HuH-7 (cell line): Measurements from ENCODE around the gene CDH12.
"Not testable (repeated sequence)": the region's sequence is repeated elsewhere in the genome, so short reads cannot be mapped to it uniquely, and the experiment has no call there.

Experiments
- DNase-seq: peaks from one replicate; pipeline ENCODE4 v3.0.0; 2011; ENCODE audit warnings: low spot score

CDH12 gene

DNA sequence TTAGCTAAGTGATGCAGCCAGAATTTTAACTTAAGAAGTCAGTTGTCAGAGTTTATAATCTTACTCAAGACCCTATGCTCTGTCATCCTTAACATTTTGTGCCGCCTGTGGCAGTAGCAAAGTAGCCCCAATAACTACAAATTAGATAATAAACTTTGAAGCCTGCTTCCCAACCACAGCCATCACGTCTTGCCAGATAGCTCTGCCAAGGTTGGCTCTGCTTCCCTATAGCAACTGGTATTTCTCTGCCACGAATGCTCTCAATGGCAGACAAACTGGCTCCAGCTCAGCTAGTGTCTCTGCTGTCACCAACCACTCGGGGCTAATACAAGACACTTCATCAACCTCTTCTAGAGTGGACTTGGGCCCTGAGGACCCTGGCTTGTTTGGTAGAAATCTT, 576.1 kb downstream of the CDH12 start:
- DNase-seq: no peak

DNA sequence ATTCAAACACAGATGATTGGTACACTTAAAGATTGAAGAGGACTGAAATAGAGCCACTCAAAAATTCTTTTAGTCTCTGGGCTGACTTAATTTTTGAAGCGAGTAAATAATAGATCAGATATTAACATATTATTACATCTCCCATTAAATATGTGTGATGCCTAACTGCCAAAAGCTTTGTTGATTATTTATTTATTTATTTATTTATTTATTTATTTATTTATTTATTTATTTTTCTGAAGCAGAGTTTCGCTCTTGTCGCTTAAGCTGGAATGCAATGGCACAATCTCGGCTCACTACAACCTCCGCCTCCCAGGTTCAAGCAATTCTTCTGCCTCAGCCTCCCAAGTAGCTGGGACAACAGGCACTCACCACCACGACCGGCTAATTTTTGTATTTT, 587.3 kb downstream of the CDH12 start:
- not testable (repeated sequence) for DNase-seq

DNA sequence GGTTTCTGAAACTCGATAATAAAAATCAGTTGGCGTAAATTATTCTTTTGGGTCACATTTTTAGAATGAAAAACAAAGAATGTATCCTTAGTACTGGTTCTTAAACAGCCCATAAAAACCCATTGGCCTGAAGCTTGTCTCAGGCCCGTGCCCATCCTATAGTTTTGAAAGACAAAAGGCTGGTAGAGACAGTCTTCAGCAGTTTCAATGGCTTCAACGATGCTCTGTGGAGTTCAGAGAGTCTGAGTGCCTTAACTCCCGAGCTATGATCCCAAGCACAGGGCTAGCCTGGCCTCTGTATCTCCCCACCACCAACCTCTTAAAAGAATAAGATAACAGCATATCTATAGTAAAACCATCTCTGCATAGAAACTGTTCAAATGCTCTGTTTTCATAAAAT, 595.0 kb downstream of the CDH12 start:
- no peak for DNase-seq

DNA sequence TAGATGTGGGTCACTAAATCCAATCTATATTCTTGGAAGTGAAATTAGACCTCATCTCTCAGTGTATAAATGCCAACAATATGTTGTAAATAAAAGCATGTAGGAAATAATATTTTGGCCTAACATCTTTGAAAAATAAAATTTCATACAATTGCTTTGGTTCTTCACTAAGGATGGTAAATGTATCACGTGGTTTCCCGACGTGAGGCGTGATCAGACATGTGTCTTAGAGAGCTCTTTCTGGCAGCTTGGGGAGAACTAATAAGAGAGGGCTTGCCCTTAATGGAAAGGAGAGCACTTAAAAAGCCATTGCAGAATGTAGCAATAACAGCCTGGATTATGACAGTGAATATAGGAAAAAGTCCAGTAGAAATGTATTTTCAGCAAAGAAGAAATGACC, 602.6 kb downstream of the CDH12 start:
- DNase-seq: no peak

DNA sequence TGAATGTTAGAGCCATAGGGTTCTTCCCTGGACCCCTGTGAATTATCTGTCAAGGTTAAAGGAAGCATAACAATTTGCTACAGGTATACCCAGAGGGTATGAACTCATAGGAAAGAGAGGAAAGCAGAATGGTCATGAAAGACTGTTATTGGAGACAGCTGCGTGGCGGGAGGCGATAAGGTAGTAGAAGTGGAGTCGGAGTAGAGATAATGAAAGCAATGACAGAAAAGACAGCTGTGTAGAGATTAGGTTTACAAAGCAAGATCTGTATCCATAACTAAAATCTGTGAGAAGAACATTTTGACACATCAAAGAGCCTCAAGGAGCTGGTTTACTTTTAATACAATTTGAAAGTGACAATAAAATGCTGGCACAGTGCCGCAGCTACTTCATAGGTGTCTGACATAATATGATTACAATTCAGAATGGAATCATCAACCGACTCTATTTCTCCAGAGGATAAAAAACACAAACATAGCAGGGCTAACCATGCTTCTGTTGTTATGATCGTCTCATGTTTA, 603.9 kb downstream of the CDH12 start:
- no peak for DNase-seq

GRCh38 chr5:22245770-22246169, 607.4 kb downstream of the CDH12 start:
- DNase-seq: no peak

DNA sequence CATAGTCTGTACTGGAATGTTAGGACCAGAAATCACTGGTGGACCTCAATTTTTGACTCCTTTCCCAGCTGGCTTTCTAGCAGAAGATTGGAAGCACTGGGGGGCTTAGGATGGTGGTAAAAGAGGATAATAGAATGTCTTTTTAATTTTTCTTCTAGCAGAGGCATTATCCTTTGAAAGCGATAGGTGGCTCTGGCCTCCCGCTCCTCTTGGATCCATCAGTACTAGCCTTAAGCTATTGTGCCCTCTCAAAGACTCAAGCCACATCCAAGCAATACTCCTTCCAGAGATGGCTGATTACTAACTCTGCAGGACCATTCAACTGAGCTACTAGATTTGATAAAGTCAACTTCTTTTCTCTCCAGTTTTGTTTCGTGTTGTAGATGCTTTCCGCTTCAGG, 610.6 kb downstream of the CDH12 start:
- no peak for DNase-seq

GRCh38 chr5:22238047-22238446, 615.1 kb downstream of the CDH12 start:
- no peak for DNase-seq

- DNase-seq: no peak
These were observed 626.7 kb downstream of the CDH12 start for GRCh38 chr5:22226423-22226822.

DNA sequence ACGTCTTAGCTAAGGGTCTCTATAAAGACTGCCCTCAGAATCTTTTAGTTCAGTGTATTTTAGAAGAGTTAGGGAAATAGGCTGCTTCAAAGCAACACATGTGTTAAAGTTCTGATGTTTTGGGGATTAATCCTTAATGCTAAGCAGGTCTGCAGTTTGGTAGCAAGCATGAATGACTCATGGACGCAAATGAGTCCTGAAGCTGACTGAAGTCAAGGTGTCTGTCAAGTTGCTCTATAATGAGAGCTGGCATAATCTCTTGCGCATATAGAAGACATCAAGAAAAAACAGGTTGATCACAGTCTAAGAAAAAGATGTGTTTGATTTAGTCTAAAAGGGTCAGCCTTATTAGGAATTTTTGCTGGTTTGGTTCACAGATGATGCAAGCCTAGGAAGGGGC, 630.1 kb downstream of the CDH12 start:
- DNase-seq: no peak

DNA sequence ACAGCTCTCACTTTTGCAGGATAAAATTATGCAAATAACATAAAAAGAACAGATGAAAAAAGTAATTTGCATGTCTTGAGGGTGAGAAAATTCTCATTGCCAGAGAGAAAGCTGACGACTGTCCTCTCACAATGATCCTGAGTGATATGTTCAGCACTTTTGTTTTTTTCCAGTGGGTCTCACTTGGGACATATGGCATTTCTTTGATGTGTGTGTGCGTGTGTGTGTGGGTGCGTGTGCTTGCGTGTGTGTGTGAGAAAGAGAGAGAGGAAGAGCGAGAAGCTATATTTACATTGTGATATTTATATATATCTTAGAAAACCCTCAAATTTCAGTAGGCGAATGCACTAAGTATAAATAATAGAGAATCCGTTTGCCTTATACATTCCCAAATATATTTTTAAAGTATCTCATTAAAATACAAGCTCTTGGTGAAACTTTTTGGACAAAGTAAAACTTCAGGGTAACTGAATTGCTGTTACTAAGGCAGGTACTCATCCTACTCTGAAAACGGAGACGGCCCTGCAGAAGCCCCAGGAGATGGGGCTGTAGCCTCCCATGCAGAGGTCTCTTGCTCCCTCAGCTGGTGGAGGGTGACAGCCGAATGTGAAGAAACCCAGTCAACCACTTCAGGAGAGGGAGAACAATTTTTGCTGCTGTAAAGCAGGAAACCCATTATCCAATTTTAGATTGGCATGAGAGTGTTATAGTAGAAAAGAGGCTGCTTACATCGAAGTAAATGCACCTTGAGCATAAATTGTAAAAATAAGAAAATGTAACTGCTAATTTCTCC, 639.2 kb downstream of the CDH12 start:
- DNase-seq: not testable (repeated sequence)

GRCh38 chr5:22212254-22212991, 640.7 kb downstream of the CDH12 start:
- DNase-seq: not testable (repeated sequence)

DNA sequence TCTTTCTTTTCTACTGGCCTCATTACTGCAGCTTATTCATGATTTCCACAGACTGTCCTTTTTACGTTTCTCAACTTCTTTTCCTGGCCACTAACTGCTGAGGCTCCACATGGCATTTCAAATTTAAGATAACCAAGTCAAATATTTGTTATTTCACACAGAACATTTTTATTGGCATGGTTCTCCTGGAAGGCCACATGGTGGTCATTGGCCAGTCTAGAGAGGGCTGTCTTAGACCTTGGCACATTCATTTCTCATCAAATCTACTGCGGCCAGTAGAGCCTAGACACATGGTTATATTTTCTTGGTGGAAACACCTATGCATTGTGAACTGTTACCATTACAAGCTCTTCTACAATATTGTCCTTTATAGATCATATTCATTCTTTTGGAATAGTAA, 644.7 kb downstream of the CDH12 start:
- DNase-seq: not testable (repeated sequence)

DNA sequence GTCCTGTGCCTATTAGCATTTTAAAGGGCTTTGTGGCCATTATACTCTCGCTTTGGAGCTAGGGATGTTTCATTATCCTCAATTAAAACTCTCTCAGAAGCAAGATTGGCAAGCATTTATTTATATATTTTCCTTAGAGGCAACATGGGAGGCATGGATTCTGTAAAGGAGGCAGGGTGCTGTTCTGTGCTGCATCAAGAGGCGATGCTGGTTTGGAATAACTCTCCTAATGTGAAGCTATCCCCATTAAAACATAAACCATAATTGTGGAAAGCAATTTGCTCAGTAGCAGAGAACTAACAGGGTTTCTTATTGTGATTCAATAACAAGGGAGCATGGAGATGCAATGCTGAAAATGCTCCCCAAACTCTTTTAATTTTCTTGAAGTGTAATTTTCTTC, 664.5 kb downstream of the CDH12 start:
- DNase-seq: not testable (repeated sequence)

GRCh38 chr5:22187632-22188228, 665.4 kb downstream of the CDH12 start:
- not testable (repeated sequence) for DNase-seq

DNA sequence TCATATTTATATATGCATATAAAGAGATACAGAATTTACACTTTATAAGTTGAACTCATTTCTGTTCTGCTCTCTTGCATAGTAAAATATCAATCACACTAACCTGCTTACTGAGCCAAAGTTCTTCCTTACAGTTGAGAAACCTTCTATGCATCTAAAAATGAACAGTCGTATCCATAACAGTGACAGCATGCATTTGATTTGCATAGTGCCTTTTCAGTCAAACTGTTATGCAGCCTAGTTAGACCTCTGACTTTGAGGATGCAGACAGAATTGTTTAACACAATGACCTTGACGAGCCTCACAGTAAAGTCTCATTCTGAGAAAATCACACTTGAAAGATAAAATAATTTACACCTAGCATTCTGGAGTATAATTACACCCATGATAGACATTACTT, 683.9 kb downstream of the CDH12 start:
- DNase-seq: not testable (repeated sequence)

DNA sequence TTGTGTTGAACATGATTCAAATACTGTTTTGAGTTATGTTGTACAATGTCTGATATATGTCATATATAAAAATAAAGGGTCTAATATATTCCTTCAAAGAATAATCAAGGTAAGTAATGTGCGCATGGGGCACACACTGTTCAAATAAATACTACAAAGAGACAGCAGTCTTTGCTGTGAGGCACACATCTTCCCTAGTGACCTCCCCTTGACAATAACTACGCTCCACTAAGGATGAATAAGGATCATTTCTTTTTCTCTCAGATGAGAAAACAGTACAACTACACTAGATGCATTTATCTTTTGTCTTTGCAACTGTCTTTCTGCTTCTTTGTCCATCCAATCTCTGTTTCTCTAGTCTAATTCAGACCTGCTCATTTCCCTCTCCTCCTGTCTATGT, 684.4 kb downstream of the CDH12 start:
- not testable (repeated sequence) for DNase-seq

DNA sequence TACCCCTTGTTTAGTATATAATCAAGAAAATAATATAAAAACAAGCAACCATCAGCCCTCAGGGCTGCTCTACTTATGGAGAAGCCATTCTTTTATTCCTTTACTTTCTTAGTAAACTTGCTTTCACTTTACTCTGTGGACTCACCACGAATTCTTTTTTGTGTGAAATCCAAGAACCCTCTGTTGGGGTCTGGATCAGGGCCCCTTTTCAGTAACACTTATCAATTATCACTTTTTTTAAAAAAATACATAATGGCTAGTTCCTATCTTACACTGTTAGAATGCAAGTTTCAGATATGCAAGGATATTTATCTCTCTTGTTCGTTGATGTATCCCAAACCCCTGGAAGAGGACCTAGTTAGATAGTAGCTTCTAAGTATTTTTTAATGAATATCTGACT, 687.2 kb downstream of the CDH12 start:
- DNase-seq: not testable (repeated sequence)

DNA sequence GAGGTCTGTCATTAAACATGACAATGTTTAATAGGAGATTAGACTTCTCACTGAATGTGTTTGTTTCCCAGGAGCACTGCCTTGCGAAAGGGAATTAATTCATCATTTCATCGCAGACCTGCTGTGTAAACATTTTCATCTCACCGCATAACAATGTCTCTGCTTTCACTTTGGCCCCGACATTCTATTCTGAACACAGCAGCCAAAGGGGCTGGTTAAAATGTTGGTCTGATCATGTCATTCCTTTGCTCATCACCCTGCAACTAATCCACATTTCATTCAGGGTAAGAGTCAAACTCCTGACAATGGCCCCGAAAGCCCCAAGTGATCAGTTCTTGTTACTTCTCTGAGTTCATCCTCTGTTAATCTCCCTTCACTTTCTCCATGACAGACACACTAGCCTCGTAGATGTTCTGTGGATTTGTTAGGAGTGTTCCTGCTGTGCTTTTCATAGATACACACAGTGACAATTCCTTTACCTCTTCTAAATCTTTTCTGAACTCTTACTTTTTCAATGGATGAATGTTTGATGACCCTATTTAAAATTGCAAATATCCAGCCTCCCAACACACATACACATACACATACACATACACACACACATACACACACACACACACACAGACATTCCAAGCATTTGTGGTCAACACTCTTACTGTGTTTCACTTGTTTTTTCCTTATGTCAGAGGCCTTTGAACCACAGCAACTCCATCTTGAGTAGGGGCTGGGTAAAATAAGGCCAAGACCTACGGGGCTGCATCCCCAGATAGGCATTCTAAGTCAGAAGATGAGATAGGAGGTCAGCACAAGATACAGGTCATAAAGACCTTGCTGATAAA, 688.0 kb downstream of the CDH12 start:
- DNase-seq: not testable (repeated sequence)

DNA sequence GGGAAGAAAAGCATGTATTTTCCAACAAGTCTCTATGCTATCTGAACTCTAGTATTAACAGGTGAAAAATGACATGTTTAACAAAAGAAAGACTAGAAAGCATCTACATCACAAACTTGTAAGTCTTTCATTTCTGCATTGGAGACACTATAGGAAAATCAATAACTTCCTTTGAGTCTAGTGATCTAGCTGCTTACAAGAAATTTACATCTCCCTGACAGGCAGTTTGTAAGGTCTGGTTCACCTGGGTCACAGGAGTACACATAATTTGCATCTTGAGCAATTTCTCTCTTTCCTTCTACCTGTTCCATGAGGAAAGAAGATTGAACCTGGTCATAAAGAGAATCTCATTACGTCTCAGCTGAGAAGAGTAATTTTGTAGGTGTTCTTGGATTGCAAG, 696.2 kb downstream of the CDH12 start:
- not testable (repeated sequence) for DNase-seq

DNA sequence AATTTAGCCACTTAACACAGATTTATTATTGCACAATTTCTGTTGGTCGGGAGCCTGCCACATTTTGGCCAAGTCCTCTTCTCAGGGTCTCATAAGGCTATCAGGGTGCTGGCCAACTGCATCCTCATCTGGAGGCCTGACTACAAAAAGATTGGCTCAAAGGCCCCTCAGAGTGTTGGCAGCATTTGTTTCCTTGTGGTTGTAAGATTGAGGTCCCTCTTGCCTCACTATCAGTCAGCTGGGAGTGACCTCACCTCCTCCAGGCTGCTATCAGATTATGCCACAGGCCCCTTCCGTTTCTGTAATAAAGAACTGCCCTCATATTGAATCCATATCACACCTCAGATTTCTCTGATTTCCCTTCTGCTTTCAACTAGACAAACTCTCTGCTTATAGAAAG, 698.4 kb downstream of the CDH12 start:
- DNase-seq: not testable (repeated sequence)

GRCh38 chr5:22151801-22152200, 701.3 kb downstream of the CDH12 start:
- not testable (repeated sequence) for DNase-seq
